Stimulated activated CD8-positive, alpha-beta memory T cell treated with anti-CD3 and anti-CD28 coated beads, Interleukin-7, amount 100 ng/mL, for 24 hours (primary cell): ENCODE measurements around the gene NUDT7.

Source experiments
- DNase-seq: peaks from one replicate; pipeline ENCODE4 v3.0.0-alpha.2; 2020; ENCODE audit warnings: low read depth

NUDT7 gene

GRCh38 chr16:77724174-77724573 is 1.9 kb downstream of the NUDT7 start:
- DNase-seq: no peak

GRCh38 chr16:77729951-77730350 is 7.6 kb downstream of the NUDT7 start:
- no peak for DNase-seq

- DNase-seq: no peak
Observed at GRCh38 chr16:77732241-77732946, 10.1 kb downstream of the NUDT7 start.

GRCh38 chr16:77736879-77737278 is 14.6 kb downstream of the NUDT7 start:
- no peak for DNase-seq

GRCh38 chr16:77738706-77739558 is 16.6 kb downstream of the NUDT7 start:
- DNase-seq: no peak

- no peak for DNase-seq
Observed at GRCh38 chr16:77739559-77739892, 17.2 kb downstream of the NUDT7 start.

- no peak for DNase-seq
Observed at GRCh38 chr16:77744141-77744540, 21.8 kb downstream of the NUDT7 start.

GRCh38 chr16:77745972-77746371 is 23.7 kb downstream of the NUDT7 start:
- no peak for DNase-seq

GRCh38 chr16:77748421-77749005 is 26.2 kb downstream of the NUDT7 start:
- DNase-seq: no peak

GRCh38 chr16:77749415-77749814 is 27.1 kb downstream of the NUDT7 start:
- no peak for DNase-seq

GRCh38 chr16:77758046-77758445 is 35.7 kb downstream of the NUDT7 start:
- no peak for DNase-seq

- DNase-seq: no peak
Observed at GRCh38 chr16:77758508-77758907, 36.2 kb downstream of the NUDT7 start.

GRCh38 chr16:77759201-77759600 is 36.9 kb downstream of the NUDT7 start:
- DNase-seq: no peak

GRCh38 chr16:77759821-77760220 is 37.5 kb downstream of the NUDT7 start:
- no peak for DNase-seq

- no peak for DNase-seq
Observed at GRCh38 chr16:77760800-77761199, 38.5 kb downstream of the NUDT7 start.

- no peak for DNase-seq
Observed at GRCh38 chr16:77761204-77761603, 38.9 kb downstream of the NUDT7 start.

- no peak for DNase-seq
Observed at GRCh38 chr16:77762262-77762661, 39.9 kb downstream of the NUDT7 start.

GRCh38 chr16:77763994-77764393 is 41.7 kb downstream of the NUDT7 start:
- DNase-seq: no peak

GRCh38 chr16:77767211-77767610 is 44.9 kb downstream of the NUDT7 start:
- DNase-seq: no peak

- DNase-seq: no peak
Observed at GRCh38 chr16:77767826-77768225, 45.5 kb downstream of the NUDT7 start.

- no peak for DNase-seq
Observed at GRCh38 chr16:77775911-77776909, 53.9 kb downstream of the NUDT7 start.

GRCh38 chr16:77777745-77778144 is 55.4 kb downstream of the NUDT7 start:
- no peak for DNase-seq
